ENCODE results near the gene SPOCD1.
A peak's percentile ranks its signal among the peaks of the same experiment; 100 is the strongest.

SPOCD1 gene

DNA sequence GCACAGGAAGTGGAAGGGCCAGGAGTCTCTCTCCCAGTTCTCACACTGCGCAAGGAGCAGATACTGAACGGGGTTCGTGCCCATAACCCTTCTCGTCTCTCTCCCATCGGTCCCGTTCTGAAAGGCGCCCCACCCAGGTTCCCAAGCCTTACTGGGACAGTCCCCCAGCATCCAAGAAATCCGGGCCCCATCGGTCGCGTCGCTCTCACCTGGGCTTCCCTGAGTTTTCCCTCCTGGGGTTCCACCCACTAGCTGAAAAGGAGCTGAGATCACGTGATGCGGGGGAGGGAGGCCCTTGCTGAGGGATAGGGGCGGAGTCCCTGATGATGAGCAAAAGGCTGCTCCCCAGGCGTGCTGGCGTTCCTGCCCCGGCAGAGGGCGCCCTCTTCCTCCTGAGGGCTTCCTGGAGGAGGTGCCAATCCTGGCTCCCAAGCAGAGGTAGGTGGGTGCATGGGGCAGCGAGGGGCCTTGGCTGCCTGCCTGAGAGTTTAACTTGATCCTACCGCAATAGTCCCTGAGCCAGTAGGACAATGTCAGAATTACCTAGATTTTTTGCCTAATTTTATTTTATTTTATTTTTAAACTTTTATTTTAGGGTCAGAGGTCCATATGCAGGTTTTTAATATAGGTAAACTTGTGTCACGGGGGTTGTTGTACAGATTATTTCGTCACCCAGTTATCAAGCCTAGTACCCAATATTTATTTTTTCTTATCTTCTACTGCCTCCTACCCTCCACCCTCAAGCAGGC is at the start of gene SPOCD1:
SPOCD1 (minus strand) TSS at position 271 of the 749 bp plus-strand sequence. CDS start 689 bp downstream, outside the sequence.
- Mint-ChIP-seq H3K9me3 (no peaks in the 10 kb centered on the region), H3K4me3 (no peak within 1 kb of the TSS), H3K27ac (peak within 1 kb of the TSS; percentile 73), H3K27me3 (no peaks in the 10 kb centered on the region), H3K4me1 (peaks cover 10 to 38% of the 10 kb centered on the region in 2 donors), H3K36me3 (no peaks in the 10 kb centered on the region)
- peak; percentile 59 for DNase-seq
- ATAC-seq (replicated peaks): peak; percentile 69 to 74

- Mint-ChIP-seq H3K36me3 (no peaks in the 10 kb centered on the region), H3K4me3 (no peak overlapping the region), H3K9me3 (no peaks in the 10 kb centered on the region), H3K4me1 (peaks cover 6 to 9% of the 10 kb centered on the region in 2 donors), H3K27ac (no peak overlapping the region), H3K27me3 (no peaks in the 10 kb centered on the region)
- ATAC-seq (replicated peaks): no peak
- DNase-seq: no peak
These were observed 46.2 kb upstream of the SPOCD1 start for GRCh38 chr1:31862071-31862470.

DNA sequence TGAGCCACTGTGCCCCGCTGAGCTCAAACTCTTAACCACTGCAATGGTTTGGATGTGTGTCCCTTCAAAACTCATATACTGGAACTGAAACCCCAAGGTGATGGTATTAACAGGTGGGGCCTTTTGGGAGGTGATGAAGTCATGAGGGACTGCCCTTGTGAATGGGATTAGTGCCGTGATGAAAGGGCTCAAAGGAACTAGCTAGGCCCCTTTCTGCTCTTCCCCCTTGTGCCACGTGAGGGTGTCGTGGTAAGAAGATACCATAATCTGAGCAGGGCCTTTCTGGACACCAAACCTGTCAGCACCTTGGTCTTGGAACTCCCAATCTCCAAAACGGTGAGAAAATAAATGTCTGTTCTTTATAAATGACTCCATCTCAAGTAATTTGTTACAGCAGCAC is 45.5 kb upstream of the SPOCD1 start:
- H3K4me3 Mint-ChIP-seq: no peak overlapping the region
- DNase-seq: no peak
- H3K27ac Mint-ChIP-seq: no peak overlapping the region
- peak; percentile 49 to 80 for ATAC-seq (replicated peaks)
- peaks cover under 1 to 2% of the 10 kb centered on the region in 2 donors for H3K4me1 Mint-ChIP-seq
- no peaks in the 10 kb centered on the region for H3K27me3 Mint-ChIP-seq
- no peaks in the 10 kb centered on the region for H3K36me3 Mint-ChIP-seq
- no peaks in the 10 kb centered on the region for H3K9me3 Mint-ChIP-seq

DNA sequence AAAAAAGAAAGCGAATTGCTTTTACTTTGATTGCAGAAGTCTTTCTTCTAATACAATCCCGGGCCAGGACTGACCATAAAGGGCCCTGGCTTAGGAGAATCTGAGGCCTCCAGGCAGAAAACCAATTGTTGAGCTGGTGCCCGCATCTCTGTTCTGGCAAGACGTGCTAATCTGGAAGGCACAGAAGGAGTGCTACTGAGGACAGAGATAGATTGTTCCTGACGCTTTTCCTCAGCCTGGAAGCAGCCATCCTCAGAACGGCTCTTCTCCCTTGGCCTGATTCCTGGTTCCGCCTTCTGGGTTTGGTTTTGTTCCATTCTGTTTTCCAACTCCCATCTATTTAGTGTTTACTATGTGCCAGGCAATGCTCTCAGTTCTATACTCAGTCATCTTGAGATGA is 44.8 kb upstream of the SPOCD1 start:
- Mint-ChIP-seq H3K36me3 (no peaks in the 10 kb centered on the region), H3K9me3 (no peaks in the 10 kb centered on the region), H3K27ac (no peak overlapping the region), H3K4me3 (no peak overlapping the region), H3K27me3 (no peaks in the 10 kb centered on the region), H3K4me1 (no peaks in the 10 kb centered on the region)
- DNase-seq (no peak), ATAC-seq (replicated peaks) (no peak)

DNA sequence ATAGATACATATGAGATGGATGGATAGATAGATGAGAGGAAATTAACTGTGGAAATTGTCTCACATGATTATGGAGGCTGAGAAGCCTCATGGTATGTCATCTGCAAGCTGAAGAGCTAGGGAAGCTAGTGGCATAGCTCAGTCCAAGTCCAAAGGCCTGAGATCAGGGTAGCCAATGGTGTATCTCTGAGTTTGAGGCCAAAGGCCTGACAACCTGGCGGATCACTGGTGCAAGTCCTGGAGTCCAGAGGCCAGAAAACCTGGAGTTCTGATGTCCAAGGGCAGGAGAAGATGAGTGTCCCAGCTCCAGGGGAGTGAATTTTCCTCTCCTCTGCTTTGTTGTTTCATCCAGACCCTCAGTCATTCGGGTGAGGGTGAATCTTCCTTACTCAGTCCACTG is 43.9 kb upstream of the SPOCD1 start:
- Mint-ChIP-seq H3K9me3 (no peaks in the 10 kb centered on the region), H3K27ac (no peak overlapping the region), H3K27me3 (no peaks in the 10 kb centered on the region), H3K4me3 (no peak overlapping the region), H3K4me1 (no peaks in the 10 kb centered on the region), H3K36me3 (no peaks in the 10 kb centered on the region)
- DNase-seq: no peak
- no peak for ATAC-seq (replicated peaks)

DNA sequence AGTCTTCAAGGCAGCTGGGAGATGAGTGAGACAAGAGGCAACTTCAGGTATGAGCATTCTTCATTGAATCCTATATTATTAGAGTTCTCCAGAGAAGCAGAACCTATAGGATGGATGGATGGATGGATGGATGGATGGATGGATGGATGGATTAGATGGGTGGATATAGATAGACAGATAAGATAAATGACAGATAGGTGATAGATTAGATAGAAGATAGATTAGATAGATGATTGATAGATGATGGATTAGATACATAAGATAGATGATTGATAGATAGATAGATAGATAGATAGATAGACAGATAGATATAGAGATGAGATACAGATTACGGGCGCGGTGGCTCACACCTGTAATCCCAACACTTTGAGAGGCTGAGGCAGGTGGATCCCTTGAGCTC is 43.2 kb upstream of the SPOCD1 start:
- Mint-ChIP-seq H3K9me3 (no peaks in the 10 kb centered on the region), H3K27ac (no peak overlapping the region), H3K4me3 (no peak overlapping the region), H3K4me1 (no peaks in the 10 kb centered on the region), H3K27me3 (no peaks in the 10 kb centered on the region), H3K36me3 (no peaks in the 10 kb centered on the region)
- ATAC-seq (replicated peaks) (no peak), DNase-seq (no peak)

GRCh38 chr1:31857863-31858262 is 42.0 kb upstream of the SPOCD1 start:
- Mint-ChIP-seq H3K4me1 (no peaks in the 10 kb centered on the region), H3K36me3 (no peaks in the 10 kb centered on the region), H3K27me3 (no peaks in the 10 kb centered on the region), H3K27ac (no peak overlapping the region), H3K9me3 (no peaks in the 10 kb centered on the region), H3K4me3 (no peak overlapping the region)
- ATAC-seq (replicated peaks) (no peak), DNase-seq (no peak)

DNA sequence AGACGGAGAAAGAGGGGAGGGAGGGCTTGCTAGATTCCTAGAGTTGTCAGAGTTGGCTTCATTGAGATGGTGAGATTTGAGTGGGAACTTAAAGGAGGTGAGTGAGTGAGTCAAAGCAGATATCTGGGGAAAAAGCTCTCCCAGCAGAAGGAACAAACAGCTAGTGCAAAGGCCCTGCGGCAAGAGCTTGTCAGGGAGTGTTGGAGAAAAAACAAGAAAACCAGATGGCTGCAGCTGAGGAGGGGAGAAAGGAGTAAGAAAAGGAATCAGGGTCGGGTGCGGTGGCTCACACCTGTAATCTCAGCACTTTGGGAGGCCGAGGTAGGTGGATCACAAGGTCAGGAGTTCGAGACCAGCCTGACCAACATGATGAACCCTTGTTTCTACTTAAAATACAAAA is 40.3 kb upstream of the SPOCD1 start:
- Mint-ChIP-seq H3K27me3 (no peaks in the 10 kb centered on the region), H3K27ac (no peak overlapping the region), H3K9me3 (no peaks in the 10 kb centered on the region), H3K36me3 (no peaks in the 10 kb centered on the region), H3K4me1 (no peaks in the 10 kb centered on the region), H3K4me3 (no peak overlapping the region)
- ATAC-seq (replicated peaks) (no peak), DNase-seq (no peak)

DNA sequence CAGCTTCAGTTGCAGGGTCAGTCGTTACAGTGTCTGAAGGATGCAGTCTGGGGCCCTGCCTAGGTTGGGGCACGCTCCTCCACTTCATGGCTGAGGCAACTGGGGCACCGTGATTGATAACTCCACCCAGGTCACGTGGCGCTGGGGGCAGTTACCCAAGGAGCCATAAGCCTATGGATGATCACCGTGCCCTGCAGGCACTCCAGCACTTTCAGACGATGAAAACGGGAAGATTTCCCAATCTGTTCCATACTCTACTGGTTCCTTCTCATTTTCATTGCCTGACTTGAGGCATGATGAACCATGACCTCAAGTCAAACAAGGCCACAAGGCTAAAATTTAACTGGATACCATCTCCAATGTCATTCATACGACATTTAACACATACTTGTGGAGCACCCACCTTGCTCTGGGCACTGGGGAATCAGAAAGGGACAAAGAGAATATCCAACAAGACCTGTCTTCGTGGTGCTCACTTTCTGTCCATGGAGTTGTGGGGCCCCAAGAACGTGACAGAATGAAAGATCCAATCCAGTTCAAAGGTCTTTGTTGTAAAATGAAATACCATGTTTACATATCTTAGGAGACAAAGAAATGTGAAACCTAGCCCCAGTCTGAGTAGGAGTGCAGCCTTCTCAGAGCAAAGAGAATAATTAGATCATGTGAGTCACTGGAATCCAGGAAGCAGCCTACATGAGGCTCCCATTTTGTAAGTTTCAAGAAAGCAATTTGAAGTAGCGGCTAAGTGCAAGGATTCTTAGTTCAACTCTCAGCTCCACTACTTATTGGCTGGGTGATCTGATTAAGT is 39.4 kb upstream of the SPOCD1 start:
- no peaks in the 10 kb centered on the region for H3K9me3 Mint-ChIP-seq
- H3K27me3 Mint-ChIP-seq: no peaks in the 10 kb centered on the region
- no peaks in the 10 kb centered on the region for H3K36me3 Mint-ChIP-seq
- no peak for DNase-seq
- H3K4me1 Mint-ChIP-seq: no peaks in the 10 kb centered on the region
- H3K27ac Mint-ChIP-seq: no peak overlapping the region
- ATAC-seq (replicated peaks): no peak
- no peak overlapping the region for H3K4me3 Mint-ChIP-seq

DNA sequence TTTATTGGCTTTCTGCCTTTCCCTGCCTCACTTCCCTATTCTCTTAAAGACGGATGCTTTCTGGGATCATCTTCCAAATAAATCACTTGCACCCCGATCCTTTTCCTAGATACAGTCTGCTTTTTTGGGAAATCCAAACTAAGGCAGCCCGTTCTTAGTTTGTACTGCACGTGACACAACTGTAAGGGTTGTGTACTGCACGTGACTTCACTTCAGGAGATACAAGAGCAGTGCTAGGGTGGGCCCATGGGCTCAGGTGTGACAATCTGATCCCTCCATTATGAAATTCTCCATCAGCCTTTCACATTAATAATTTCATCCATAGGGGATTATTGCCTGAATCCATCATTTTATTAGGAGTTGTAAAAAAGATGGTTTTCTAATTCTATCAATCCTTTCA is 33.8 kb upstream of the SPOCD1 start:
- H3K4me3 Mint-ChIP-seq: no peak overlapping the region
- no peaks in the 10 kb centered on the region for H3K27me3 Mint-ChIP-seq
- H3K36me3 Mint-ChIP-seq: no peaks in the 10 kb centered on the region
- no peak for ATAC-seq (replicated peaks)
- no peak for DNase-seq
- peaks cover 0 to 3% of the 10 kb centered on the region in 2 donors for H3K9me3 Mint-ChIP-seq
- peaks cover 16 to 23% of the 10 kb centered on the region in 2 donors for H3K4me1 Mint-ChIP-seq
- H3K27ac Mint-ChIP-seq: no peak overlapping the region

DNA sequence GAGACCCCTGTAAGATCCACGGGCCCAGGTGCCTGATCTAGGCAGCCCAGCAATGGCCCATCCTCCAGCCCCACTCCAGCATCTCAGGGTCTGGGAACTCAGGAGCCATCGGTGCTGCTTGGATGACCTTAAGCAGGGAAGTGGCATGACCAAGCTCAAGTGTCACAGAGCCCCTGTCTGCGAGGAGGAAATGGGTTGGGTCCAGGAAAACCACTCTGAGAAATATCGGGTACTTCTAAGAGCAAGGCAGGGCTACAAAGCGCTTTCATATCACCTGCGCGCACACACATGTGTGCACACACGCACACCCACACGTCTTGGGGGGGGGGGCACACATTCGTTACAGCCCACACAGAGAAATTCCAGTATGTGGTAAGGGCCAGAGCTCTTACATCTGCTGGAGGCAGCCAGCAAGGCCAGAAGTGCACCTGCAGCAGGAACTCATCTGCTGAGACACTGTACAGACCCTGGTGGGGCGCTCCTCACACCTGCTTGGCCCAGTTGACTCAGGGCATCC is 32.6 kb upstream of the SPOCD1 start:
- ATAC-seq (replicated peaks): peak; percentile 63 to 78
- Mint-ChIP-seq H3K4me1 (peaks cover 18 to 26% of the 10 kb centered on the region in 2 donors), H3K27ac (peak overlapping the region; percentile 68), H3K9me3 (peaks cover 0 to 3% of the 10 kb centered on the region in 2 donors), H3K4me3 (peak overlapping the region in 1 of 2 donors; percentile 2), H3K27me3 (no peaks in the 10 kb centered on the region), H3K36me3 (no peaks in the 10 kb centered on the region)
- no peak for DNase-seq

DNA sequence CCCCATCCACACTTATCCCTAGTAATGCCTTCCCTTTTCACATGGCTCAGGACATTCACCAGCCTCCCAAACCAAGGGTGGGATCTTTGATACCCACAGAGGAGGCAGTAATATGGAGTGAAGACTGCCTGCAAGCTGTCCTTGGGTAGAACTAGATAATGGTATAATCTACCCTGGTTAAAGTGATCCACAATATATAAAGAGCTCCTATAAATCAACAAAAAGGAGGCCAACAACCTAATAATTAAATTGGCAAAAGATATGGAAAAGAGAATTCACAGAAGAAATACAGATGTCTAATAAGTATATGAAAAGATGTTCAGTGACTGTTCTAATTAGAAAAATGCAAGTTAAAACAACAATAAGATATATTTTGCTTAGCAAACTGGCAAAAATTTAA is 30.7 kb upstream of the SPOCD1 start:
- H3K36me3 Mint-ChIP-seq: no peaks in the 10 kb centered on the region

DNA sequence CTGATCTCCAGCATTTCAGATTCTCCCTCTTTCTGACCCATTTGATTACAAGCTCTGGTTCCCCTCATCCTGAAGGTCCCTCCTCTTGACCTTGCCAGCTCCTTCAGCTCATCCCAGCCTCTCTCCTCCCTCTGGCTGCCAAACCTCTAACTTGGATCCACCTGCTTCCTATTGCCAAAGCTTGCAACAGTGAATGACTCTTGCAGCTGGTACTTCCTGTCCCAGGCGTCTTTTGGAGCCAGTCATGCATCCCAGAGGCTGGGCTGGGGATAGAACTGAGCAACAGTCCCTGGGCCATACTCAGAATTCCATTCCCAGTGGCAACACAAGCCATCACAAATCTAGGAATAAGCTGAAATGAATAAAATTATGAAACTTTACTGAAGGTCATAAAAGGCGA is 27.7 kb upstream of the SPOCD1 start:
- H3K4me1 Mint-ChIP-seq: peaks cover 15 to 16% of the 10 kb centered on the region in 2 donors
- H3K9me3 Mint-ChIP-seq: peaks cover 0 to 3% of the 10 kb centered on the region in 2 donors
- DNase-seq: no peak

More for the DNA sequence above, 30.7 kb upstream of the SPOCD1 start:
- Mint-ChIP-seq H3K4me1 (peaks cover 19 to 29% of the 10 kb centered on the region in 2 donors), H3K27me3 (no peaks in the 10 kb centered on the region), H3K4me3 (no peak overlapping the region), H3K27ac (no peak overlapping the region), H3K9me3 (peaks cover 0 to 3% of the 10 kb centered on the region in 2 donors)
- DNase-seq (no peak), ATAC-seq (replicated peaks) (no peak)

GRCh38 chr1:31839662-31840343 is 24.0 kb upstream of the SPOCD1 start:
- Mint-ChIP-seq H3K4me1 (peaks cover 6% of the 10 kb centered on the region in 2 donors), H3K27me3 (peaks cover 0 to 5% of the 10 kb centered on the region in 2 donors), H3K9me3 (no peaks in the 10 kb centered on the region), H3K27ac (no peak overlapping the region), H3K4me3 (no peak overlapping the region), H3K36me3 (no peaks in the 10 kb centered on the region)
- DNase-seq (no peak), ATAC-seq (replicated peaks) (no peak)

More for the DNA sequence above, 27.7 kb upstream of the SPOCD1 start:
- Mint-ChIP-seq H3K4me3 (no peak overlapping the region), H3K27me3 (peaks cover 0 to under 1% of the 10 kb centered on the region in 2 donors), H3K27ac (no peak overlapping the region), H3K36me3 (no peaks in the 10 kb centered on the region)
- ATAC-seq (replicated peaks): no peak

Measured in stimulated activated naive B cell treated with anti-CD40 and anti-IgM and Interleukin-4, amounts not matched to agents 10 μg/mL and 1 μg/mL and 100 μg/mL, for 72 hours (primary cell).